GM18867 (cell line): ENCODE results near the gene E2F1.

Experiments
- ATAC-seq: cut with Tn5 transposase; IDR thresholded peaks from one replicate; pipeline ENCODE4 v1.9.1; 2021; ENCODE audit warnings: mild to moderate bottlenecking, moderate library complexity; ENCODE audit not compliant: unreplicated experiment

E2F1 gene

DNA sequence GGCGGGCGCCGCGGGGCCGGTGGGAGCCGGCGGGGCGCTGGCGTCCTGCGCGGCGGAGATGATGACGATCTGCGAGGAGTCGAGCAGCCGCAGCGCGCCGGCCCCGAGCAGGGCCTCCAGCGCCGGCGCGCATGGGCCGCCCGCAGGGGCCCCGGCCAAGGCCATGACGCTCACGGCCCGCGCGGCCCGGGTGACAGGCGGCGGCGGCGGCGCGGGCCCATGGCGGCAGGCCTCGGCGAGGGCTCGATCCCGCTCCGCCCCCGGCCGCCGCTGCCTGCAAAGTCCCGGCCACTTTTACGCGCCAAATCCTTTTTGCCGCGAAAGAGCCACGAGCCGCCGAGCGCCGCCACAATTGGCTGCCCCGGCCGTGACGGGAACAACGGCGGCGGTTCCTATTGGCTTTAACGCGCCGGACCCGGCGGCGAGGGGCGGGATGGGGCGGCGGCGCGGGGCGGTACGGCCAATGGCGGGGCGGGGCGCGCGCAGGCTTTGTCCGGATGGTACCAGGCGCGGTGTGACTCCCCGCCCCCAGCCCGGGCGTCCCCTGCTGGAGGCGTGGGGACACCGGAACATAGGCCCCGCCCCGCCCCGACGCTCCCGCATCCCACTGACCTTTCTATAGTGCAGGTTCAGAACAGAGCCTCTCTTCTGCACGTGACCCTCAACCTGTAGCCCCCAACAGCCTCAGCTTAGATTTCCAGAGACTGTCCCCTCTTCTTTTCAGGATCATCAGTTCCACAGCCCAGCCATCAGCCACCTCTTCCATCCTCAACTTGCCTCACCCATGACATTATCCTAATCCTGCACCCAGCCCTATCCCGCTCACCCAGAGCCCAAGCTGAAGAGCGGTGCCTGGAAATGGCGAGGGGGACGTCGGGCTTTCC lies at the start of gene E2F1:
E2F1 (minus strand) TSS at position 286 of the 884 bp plus-strand sequence; CDS start at position 165, 121 bp downstream.
- peak; percentile 84 for ATAC-seq

DNA sequence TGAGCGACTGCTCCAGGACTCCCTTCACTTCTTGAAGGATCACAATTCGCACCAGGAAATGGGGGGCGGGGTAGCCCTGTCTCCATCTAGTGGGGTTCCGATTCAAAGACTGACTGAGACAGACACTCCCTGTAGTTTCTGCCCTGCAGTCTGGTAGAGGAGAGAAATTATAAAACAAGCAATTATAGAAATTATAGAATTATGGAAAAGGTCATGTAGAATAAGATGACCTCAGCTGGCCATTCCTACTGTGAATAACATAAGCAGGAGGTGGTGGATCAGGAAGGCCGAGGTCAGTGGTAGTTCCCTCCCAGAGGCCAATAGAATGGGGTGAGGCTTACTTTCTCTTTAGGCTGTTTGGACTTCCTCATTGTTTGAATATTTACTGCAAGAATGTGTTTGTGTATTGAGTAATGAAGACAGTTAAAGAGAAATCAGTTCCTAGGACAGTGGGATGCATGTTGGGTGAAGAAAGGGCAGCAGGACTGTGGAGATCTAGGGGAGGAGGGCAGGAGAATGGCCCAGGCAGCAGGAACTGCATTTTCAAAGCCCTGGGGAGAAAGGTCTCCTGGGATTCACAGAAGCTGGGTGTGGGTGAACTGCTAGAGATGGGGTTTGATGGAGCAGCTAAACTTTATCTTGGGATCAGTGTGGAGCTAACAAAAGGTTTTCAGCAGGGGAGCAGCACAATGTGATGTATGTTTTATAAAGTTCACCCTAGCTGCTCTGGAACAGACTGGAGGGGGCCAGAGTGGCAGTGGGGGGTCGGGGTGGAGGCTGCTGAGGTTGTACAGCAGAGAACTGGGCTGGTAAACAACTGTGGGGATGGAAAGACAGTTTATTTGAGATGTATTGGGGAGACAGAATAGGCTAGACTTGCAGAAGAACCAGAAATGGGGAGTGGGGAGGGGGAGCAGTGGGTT lies 47.7 kb upstream of the E2F1 start:
- no peak for ATAC-seq

DNA sequence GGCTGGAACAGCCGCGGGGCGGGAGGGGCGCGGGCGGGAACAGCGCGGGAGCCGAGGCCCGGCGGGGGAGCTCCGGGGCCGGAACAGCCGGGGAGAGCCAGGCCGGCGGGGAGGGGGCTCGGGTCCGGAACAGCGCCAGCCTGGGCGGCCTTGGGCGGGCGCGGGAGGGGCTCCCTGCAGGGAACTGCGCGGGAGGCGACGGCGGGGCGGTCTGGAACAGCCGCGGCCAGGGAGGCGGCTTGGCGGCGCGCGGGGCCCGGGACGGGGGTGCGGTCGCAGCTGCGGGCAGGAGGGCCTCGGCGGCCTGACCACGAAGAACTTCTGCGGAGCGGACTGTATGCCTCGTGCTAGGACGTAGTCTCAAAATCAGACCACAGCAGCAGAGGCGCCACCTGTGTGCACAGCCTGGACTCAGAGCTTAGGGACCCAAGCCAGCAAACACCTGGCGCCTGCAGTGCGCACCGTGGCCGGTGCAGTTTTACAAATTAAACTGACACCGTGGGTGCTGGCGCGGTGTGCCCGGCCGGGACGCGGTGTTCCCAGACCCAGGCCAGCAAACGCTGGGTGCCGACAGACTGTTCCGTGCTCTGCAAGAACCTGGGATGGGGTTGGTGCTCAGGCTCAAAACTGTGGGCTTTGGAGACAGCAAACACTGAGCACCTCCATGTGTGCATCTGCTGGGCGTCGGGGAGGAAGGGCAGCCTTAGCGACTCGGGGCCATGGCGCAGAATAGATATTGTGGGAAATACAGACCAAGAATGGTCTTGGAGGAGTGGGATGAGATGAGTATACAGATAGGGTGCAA lies 46.2 kb upstream of the E2F1 start:
- peak; percentile 56 for ATAC-seq

DNA sequence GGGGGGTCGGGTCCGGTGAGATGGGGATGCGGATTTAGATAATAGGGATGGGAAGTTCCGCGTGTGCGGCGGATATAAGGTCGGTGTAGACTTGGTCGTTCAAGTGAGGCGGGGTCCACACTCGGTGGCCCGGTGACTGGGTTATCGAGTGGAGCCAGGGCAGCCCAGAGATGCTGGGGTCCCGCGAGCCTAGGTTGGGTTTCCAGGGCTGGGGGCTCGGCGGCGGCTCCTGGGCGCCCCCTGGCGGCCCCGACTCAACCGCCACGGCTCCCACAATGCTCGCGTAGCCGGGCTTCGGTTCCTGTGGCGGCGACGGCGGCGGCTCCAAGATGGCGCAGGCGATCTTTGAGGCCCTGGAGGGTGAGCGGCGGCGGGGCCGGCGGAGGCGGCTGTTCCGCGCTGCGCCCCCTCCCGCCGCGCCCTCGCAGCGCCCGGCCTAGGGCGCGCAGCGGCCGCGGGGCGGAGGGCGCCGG lies 45.5 kb upstream of the E2F1 start, which contains the start of gene ZNF341:
ZNF341 (plus strand) TSS at position 304 of the 473 bp plus-strand sequence; CDS start at position 330, 26 bp downstream.
- ATAC-seq, result peak; percentile 76

- no peak for ATAC-seq
These were observed 44.9 kb upstream of the E2F1 start for GRCh38 chr20:33730946-33731692.

GRCh38 chr20:33729101-33729500 lies 42.9 kb upstream of the E2F1 start:
- ATAC-seq, result no peak

DNA sequence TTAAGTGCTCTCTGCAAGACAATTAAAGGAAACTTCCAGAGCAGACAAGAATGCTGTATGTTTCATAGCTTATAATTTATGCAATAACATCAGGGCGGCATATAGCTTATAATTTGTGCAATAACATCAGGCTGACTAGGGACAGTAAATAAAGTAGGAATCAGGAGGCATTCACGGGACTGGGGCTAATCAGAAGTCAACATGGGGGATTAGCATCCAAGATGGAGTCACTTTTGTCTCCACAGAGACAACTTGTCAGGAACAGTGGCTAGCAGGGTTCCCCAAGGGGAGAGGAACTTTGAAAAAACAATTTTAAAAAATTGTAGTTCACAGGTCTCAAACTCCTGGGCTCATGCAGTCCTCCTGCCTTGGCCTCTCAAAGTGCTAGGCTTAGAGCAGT lies 42.3 kb upstream of the E2F1 start:
- no peak for ATAC-seq

- ATAC-seq, result no peak
These were observed 41.6 kb upstream of the E2F1 start for GRCh38 chr20:33727806-33728205.

DNA sequence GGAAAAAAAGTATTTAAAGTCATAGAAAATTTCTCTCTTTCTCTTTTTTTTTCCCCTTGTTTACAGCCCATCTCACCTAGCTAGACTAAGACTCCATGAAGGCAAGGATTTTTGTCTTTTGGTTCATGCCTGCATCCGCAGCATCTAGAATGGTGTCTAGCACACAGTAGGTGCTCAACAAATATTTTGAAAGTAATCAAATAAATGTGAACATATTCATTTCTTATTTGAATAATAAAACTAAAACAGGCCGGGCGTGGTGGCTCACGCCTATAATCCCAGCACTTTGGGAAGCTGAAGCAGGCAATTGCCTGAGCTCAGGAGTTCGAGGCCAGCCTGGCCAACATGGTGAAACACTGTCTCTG lies 40.9 kb upstream of the E2F1 start:
- no peak for ATAC-seq

GRCh38 chr20:33725607-33726264 lies 39.6 kb upstream of the E2F1 start:
- ATAC-seq, result no peak

- no peak for ATAC-seq
These were observed 38.4 kb upstream of the E2F1 start for GRCh38 chr20:33724439-33725094.

GRCh38 chr20:33721391-33722140 lies 35.4 kb upstream of the E2F1 start:
- ATAC-seq, result no peak

DNA sequence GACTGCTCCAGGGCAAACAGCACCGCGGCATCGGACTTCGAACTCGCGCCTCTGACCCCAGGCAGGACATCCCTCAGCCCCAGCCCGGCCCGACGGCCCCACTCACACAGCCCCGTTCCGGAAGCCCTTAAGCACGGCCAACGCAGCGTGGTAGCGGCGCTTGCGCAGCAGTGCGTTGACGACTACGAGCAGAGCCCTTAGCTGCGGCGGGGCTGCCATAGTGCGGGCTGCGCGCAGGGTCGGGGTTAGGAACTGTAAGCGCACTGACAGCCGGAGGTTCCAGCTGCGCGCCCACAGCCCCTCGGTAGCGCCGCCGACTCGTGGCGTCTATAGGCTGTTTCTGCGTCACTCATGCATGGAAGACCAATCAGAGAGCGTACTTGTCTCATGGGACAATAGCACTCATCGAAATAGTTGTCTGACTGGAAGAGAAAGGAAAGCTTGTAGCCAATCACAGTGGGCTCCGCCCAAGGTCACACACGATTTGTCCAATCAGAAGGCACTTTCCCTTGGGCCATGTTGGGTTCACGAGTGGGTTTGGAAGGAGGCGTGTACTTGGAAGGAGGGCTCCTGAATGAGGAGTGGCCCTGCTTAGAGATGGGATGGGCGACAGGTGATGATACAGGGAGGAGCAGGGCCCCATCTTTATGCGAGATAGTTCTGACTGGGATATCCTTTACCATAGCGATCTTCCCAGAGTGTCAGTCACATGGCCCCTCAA lies 34.0 kb upstream of the E2F1 start, which contains the start of gene PXMP4:
PXMP4 (minus strand) TSS at position 322 of the 721 bp plus-strand sequence; CDS start at position 219, 103 bp downstream.
- ATAC-seq, result peak; percentile 93

GRCh38 chr20:33719277-33719988 lies 33.2 kb upstream of the E2F1 start:
- ATAC-seq, result no peak

DNA sequence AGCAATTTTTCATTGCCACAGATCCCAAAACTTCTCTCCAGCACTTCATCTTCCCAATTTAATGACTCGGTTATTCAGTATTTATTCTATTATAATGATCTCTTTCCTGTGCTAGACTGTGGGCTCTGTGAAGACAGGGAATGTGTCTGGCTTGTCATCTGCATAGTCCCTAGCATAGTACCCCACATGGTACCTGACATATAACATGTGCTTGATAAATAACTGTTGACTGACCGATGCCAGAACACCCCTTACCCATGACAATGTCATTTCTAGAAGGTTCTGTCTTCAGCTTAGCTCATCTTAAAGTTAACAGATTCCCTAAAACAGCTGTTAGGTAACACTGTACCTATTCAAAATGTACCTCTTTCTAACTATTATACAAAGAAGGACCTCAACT lies 30.3 kb upstream of the E2F1 start:
- no peak for ATAC-seq

GRCh38 chr20:33713865-33714367 lies 27.7 kb upstream of the E2F1 start:
- ATAC-seq, result no peak

- no peak for ATAC-seq
These were observed 25.2 kb upstream of the E2F1 start for GRCh38 chr20:33711446-33711738.
